Measurements from ENCODE around the gene RPS6KC1.

RPS6KC1 gene

GRCh38 chr1:213292614-213293013, 241.6 kb downstream of the RPS6KC1 start:
- TF ChIP-seq ZBTB7A (IDR thresholded peaks at IDR 0.05; ENCODE audit: low read depth) (no peak), TAF1 (IDR thresholded peaks at IDR 0.05; ENCODE audit: low read depth) (no peak), RAD21 (IDR thresholded peaks at IDR 0.05; ENCODE audit: low read depth) (no peak)
- TF ChIP-seq, protein P1, sequence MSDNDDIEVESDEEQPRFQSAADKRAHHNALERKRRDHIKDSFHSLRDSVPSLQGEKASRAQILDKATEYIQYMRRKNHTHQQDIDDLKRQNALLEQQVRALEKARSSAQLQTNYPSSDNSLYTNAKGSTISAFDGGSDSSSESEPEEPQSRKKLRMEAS (IDR thresholded peaks at IDR 0.05), result no peak

DNA sequence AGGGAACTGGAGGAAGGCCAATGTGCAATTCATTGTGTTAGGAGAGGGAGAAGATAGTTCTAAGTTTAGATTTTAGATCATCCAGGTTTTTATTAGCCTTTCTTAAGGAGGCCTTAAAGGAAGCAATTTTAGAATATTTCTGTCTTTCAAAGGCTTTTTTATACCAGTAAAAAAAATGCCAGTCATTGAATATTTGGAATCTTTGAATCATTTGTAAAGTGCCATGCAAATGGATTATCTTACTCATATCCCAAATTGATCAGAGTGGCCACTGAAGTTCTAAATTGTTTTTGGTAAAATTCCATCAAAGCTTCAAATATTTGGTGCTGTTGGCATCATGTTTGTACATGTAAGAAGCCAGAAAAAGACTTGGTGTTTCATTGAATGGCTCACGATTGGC, 244.8 kb downstream of the RPS6KC1 start:
- TF ChIP-seq CREB1 (IDR thresholded peaks at IDR 0.05; ENCODE audit: low read depth) (no peak), CEBPB (IDR thresholded peaks at IDR 0.05) (no peak), USF1 (IDR thresholded peaks at IDR 0.05) (no peak), ZBTB7A (IDR thresholded peaks at IDR 0.05; ENCODE audit: low read depth) (no peak), REST (IDR thresholded peaks at IDR 0.05; ENCODE audit: low read depth) (no peak), EP300 (IDR thresholded peaks at IDR 0.05; ENCODE audit: borderline replicate concordance) (no peak), NFIC (IDR thresholded peaks at IDR 0.05) (no peak), FOXM1 (IDR thresholded peaks at IDR 0.05; ENCODE audit: borderline replicate concordance, low read depth) (no peak), RAD21 (IDR thresholded peaks at IDR 0.05; ENCODE audit: low read depth) (no peak)
- TF ChIP-seq, protein P1 (IDR thresholded peaks at IDR 0.05), result no peak

DNA sequence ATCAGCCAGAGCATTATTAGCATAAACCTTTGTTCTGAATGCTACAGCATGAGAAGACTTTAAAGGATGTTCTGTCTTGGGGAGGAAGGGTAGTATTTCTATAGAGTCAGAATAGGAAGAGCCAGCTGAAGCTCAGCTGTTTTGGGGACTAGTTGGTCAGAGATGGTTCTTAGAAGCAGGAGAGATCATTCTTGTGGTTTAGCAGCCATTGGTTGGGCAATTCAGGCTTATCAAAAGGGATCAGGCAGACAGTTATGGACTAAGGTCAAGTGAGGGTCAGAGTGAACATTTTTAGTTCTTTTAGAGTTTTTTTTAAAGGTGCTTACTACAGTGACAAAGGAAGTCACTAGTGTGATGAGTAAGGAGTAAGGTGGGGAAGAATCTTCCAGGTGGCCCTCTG, 245.5 kb downstream of the RPS6KC1 start:
- TF ChIP-seq ZBTB7A (IDR thresholded peaks at IDR 0.05; ENCODE audit: low read depth), result no peak

DNA sequence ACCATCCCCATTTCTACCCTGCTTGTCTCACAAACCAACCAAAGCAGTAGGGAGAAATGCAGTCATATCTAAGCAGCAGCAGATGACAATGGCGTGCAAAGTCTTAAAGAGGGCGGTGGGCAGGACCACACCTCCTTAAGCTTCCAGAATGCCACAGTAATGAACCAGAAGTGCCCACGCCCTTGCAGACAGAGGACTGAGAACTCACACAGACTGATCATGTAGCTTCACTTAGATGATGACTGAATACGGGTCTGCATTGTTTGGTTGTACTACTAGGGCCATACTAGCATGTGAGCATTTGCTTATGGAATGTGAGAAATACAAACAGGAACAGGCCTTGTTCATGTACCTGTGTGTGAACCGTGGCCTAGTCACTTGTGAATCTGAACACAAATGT, 246.0 kb downstream of the RPS6KC1 start:
- no peak for TF ChIP-seq TEAD4 (IDR thresholded peaks at IDR 0.05)
- no peak for TF ChIP-seq EGR1 (IDR thresholded peaks at IDR 0.05)
- no peak for TF ChIP-seq EP300 (IDR thresholded peaks at IDR 0.05; ENCODE audit: borderline replicate concordance)

- TF ChIP-seq NFIC (IDR thresholded peaks at IDR 0.05) (no peak), RAD21 (IDR thresholded peaks at IDR 0.05; ENCODE audit: low read depth) (no peak), USF1 (IDR thresholded peaks at IDR 0.05) (no peak), CEBPB (IDR thresholded peaks at IDR 0.05) (no peak), REST (IDR thresholded peaks at IDR 0.05; ENCODE audit: low read depth) (no peak), ZBTB7A (IDR thresholded peaks at IDR 0.05; ENCODE audit: low read depth) (no peak), TAF1 (IDR thresholded peaks at IDR 0.05; ENCODE audit: low read depth) (no peak), TEAD4 (IDR thresholded peaks at IDR 0.05) (no peak), TCF12 (IDR thresholded peaks at IDR 0.05; ENCODE audit: low read depth) (no peak), EGR1 (IDR thresholded peaks at IDR 0.05) (no peak), YY1 (IDR thresholded peaks at IDR 0.05; ENCODE audit: low read depth) (no peak), FOXM1 (IDR thresholded peaks at IDR 0.05; ENCODE audit: borderline replicate concordance, low read depth) (no peak), CREB1 (IDR thresholded peaks at IDR 0.05; ENCODE audit: low read depth) (no peak), EP300 (IDR thresholded peaks at IDR 0.05; ENCODE audit: borderline replicate concordance) (no peak)
- TF ChIP-seq, protein P1 (IDR thresholded peaks at IDR 0.05), result no peak
Measured at GRCh38 chr1:213300433-213300832, 249.4 kb downstream of the RPS6KC1 start.

DNA sequence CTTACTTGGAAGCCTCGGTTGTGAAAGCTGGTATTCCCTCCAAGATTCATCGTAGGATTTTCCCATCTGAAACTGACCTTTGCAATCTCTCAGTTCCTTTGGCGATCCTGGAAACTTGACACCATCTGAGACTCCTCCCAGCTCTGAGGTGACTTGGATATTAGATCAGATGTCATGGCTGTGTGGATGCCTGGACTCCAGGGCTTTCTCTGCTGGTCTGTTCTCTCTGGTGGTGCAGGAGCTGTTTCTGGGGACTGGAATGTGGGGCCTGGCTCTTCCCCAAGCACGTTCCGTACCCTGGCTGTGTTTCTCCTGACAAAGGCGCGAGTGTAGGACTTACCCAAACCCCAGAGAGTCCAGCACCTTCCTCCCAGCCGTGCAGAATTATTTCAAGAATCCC, 252.2 kb downstream of the RPS6KC1 start:
- no peak for TF ChIP-seq YY1 (IDR thresholded peaks at IDR 0.05; ENCODE audit: low read depth)
- TF ChIP-seq EGR1 (IDR thresholded peaks at IDR 0.05), result no peak
- no peak for TF ChIP-seq USF1 (IDR thresholded peaks at IDR 0.05)
- no peak for TF ChIP-seq REST (IDR thresholded peaks at IDR 0.05; ENCODE audit: low read depth)
- no peak for TF ChIP-seq ZBTB7A (IDR thresholded peaks at IDR 0.05; ENCODE audit: low read depth)

Measured in Ishikawa (cell line).